GM12864 (cell line): Measurements from ENCODE around the gene STX19.

ENCODE experiments used
- DNase-seq: peaks from one replicate; pipeline ENCODE4 v3.0.0-alpha.2; 2011; ENCODE audit warnings: low read depth
- H3K4me3 ChIP-seq: 2 replicates; pipeline ENCODE4 v1.5.1; 2011; ENCODE audit warnings: mild to moderate bottlenecking, low read depth, low read length, control low read depth
- TF ChIP-seq, protein P1 (sequence below): IDR thresholded peaks from 2 replicates; pipeline ENCODE4 v1.5.1; 2011; ENCODE audit warnings: low read depth, mild to moderate bottlenecking, moderate library complexity, low read length, control low read depth, inconsistent platforms; ENCODE audit errors: missing control alignments

The STX19 gene

DNA sequence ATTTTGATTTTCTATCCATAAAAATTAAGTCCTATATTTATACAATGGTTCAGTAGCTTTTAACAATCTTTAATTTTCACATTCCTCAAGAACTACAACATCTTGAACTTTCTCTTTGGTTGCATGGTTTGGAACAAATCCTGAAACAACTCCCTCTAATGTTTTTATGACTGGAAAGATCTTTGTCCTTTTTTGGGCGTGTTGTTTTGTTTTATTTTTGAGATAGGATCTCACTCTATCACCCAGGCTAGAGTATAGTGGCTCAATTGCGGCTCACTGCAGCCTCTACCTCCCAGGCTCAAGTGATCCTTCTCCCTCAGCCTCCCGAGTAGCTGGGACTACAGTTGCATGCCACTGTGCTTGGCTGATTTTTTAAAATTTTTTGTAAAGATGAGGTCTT lies 4.0 kb downstream of the STX19 start:
- no peak for DNase-seq
- no peak overlapping the region for H3K4me3 ChIP-seq
- TF ChIP-seq, protein P1, sequence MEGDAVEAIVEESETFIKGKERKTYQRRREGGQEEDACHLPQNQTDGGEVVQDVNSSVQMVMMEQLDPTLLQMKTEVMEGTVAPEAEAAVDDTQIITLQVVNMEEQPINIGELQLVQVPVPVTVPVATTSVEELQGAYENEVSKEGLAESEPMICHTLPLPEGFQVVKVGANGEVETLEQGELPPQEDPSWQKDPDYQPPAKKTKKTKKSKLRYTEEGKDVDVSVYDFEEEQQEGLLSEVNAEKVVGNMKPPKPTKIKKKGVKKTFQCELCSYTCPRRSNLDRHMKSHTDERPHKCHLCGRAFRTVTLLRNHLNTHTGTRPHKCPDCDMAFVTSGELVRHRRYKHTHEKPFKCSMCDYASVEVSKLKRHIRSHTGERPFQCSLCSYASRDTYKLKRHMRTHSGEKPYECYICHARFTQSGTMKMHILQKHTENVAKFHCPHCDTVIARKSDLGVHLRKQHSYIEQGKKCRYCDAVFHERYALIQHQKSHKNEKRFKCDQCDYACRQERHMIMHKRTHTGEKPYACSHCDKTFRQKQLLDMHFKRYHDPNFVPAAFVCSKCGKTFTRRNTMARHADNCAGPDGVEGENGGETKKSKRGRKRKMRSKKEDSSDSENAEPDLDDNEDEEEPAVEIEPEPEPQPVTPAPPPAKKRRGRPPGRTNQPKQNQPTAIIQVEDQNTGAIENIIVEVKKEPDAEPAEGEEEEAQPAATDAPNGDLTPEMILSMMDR = no peak

DNA sequence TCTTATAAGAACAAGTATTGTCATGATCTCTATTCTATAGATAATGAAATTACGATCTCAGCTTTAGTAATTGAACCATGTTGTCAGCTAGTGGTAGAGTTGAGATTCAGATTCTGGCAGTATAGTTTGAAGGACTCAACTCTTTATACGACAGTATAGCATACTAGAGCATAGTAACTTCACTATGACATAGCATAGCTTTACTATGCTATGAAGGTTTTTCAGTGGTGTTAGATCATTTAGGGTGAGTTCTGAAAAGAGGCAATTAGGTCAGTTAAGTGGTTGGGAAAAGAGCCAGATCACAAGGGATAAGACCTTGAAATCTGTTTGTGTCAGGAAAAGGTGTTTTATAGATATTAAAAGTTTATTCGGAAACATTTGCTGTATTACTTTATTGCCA lies 8.1 kb downstream of the STX19 start:
- TF ChIP-seq, protein P1 = no peak
- H3K4me3 ChIP-seq = no peak overlapping the region
- DNase-seq = no peak

DNA sequence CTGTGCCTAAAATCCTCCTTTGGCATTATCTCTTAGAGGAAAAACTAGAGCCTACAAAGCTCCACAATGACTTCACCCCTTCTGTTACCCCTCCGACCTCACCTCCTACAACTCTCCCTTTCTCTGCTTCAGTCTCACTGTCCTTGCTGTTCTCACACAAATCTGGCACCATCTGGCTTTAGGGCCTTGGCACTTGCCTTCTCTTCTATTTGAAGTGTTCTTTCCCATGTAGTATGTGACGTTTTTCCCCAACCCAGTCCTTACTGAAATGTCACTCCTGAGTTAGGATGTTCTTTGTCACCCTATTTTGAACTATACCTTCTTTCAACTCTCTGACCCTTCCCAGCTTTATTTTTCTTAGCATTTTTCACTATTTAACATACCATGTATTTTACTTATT lies 8.7 kb downstream of the STX19 start:
- no peak for DNase-seq
- TF ChIP-seq, protein P1 = no peak
- H3K4me3 ChIP-seq = no peak overlapping the region

DNA sequence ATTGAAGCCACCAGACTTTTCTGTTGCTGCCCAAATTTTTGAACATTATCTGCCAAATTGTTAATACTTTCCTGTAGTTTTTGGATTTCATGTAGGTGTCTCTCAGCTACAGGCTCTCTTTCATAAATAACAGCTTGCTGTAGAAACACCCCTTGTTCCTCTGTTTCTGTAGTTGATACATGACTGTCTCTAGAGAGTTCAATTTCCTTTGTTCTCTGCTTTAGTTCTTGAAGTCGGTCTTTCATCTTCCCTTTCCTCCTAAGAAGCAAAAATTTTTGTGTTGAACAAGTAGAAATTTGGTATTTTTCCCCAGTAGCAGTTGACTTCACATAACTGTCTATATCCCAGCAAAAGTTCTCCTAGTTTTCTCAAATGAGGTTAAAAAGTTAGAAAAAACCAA lies 13.4 kb downstream of the STX19 start:
- no peak overlapping the region for H3K4me3 ChIP-seq
- no peak for DNase-seq
- TF ChIP-seq, protein P1 = no peak

DNA sequence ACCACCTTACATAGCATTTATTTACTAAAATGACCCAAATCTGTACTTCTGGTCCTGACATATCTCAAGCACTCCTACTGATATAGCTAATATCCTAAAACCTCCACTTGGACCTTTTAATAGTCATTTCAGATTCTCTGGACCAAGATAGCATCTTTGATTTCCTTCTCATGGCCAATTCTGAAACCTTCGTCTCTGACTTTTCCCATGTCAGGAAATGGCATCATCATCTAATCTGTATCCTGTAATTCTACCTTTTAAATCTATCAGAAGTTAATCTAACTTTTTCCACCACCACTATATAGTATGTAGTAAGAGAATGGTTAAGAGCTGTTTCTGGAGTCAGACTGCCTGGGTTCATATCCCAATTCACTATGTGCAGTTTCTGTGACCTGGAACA lies 16.2 kb downstream of the STX19 start:
- no peak overlapping the region for H3K4me3 ChIP-seq
- TF ChIP-seq, protein P1 = no peak
- no peak for DNase-seq

DNA sequence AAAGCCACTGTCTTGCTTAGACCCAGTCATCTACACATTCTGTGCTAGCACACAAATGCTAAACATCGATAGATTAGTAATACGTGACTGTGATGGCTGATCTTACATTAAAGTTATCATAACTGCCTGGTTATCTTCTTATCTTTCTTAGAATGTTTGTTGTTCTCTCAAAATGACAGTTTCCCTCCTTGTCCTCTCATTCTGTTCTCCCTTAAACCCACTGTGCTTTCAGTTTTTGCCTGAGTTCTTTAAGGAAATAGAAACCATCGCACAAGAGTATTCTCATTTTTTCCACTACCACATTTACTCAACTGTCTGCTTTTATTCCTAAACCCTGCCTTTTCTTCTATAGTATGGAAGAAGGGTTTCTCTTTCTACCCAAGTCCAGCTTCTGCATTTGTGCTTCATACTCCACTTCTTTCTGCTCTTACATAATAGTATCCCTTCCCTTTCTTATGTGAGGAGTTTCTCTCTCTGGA lies 17.1 kb downstream of the STX19 start:
- no peak for DNase-seq
- H3K4me3 ChIP-seq = no peak overlapping the region
- TF ChIP-seq, protein P1 = no peak

DNA sequence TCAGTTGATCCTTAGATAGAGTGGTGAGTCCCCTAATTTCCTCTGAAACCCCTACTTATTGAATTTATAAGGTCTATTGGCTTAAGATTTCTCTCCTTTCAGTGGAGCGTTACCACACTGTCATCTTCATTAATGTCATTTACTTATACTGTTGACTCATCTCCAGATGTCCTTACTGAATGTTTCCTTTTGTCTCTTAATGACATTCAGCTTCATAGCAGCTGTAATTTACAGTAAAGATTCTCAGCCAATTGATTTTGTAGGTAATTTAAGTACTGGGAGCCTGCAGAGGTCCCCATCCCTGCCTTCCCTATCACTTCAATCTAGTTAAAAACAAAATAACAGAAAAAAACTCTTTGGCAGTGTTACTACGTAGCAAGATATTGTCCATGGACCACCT lies 18.8 kb downstream of the STX19 start:
- TF ChIP-seq, protein P1 = no peak
- DNase-seq = no peak
- no peak overlapping the region for H3K4me3 ChIP-seq
